DMS153 treated with DMSO at 0.1 percent for 48 hours (cell line): ENCODE results near the gene HCN2.

Experiments used
- DNase-seq: peaks from one replicate; lab custom pipeline; 2025; ENCODE audit not compliant: unreplicated experiment; lab: John Stamatoyannopoulos, UW

HCN2 gene

DNA sequence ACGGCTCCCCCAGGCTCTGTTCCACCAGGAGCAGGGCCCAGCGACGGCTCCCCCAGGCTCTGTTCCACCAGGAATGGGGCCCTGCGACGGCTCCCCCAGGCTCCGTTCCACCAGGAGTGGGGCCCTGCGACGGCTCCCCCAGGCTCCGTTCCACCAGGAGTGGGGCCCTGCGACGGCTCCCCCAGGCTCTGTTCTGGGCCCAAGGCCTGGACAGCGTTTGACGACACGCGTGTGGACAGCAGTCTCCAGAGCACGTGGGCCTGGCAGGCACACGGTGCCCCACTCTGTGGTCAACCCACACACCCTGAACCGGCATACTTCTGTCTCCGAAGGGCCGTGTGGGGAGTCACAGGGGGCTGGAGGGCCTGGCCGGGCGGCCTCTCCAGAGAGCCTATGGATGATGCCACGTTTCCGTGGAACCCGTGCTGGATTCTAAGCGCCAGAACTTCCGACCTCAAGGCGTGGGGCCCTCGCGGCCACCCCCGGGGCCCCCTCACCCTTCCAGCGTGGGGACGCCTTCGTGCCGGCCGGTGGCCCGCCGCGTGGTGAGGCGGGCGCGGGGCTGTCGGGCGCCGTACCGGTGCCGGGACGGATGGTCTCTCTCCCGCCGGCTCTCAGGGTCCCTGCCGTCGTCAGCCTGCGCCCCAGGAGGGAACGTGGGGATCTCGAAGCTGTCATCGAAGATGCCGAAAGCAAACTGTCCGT, 61.6 kb downstream of the HCN2 start:
- no peak for DNase-seq

DNA sequence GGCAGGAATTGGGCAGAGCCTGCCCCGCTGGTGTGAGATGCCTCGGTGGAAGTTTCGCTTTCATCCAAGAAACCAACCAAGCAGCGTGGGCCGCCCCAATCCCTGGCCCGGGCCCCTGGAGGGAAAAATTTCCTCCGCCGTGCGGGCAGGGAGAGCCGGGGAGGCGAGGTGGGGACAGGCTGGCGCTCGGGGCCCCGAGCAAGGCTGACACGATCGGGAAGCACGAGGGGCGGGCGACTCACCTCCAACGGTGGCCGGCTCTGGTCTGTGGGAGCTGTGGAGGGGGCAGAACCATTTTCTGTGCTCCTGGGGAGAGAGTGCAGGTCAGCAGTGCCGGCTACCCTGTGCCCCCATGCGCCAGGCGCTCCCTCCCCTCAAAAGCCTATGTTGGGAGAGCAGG, 62.3 kb downstream of the HCN2 start:
- no peak for DNase-seq

DNA sequence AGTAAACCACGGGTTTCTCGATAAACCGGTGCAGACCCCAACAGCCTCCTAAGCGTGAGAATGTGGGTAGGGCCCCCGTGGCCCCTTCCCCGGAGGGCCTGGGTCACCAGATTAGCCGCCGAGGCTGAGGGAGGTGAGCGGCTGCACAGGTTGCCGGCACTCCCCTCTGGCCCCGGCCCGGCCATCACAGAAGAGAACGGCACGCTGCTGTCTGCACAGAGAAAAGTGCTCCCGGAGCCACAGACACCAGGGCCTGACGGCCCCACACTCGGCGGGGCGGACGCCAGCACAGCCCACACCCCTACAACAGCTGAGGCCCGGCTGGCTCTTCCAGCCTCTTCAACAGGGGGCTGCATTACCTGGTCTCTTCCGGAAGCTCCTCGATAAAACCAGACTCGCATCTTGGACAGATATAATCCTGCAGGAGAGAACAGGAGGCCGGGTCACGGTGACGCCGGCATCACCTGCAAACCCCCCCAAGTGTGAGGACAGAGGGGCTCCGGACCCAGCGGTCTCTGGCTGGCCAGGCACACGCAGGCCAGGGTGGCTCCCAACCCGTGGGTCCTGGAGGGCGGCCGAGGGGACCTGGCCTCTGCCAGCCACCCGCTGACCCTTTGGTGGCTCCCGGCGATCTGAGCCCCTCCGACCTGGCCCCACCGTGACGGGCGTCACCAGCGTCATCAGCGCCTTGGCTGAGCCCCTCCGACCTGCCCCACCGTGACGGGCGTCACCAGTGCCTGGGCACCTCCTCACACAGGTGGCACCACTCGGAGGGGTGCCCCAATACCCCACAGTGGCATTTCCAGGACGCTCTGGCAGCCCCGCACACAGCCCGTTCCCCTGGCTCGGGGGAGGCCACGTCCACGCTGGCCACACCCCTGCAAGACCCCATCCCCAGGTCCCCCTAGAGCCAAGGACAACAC, 63.0 kb downstream of the HCN2 start:
- DNase-seq, result no peak

DNA sequence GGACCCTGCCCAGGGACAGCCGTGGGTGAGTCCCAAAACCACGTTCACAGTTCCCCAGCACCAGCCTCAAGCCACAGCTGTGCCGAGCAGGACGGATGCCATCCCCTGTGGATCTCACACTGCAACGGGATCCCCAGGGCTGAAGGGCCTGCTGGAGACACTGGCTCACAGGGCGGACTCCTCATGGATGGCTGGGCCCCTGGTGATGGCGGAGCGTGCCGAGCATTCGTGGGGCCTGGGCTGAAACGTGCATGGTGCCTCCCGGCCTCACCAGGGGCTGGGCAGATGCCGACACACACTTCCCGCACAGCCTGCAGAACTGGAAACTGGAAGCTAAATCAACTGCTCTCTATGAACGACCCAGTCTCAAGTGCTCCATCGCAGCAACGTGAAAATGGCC, 63.7 kb downstream of the HCN2 start:
- DNase-seq, result no peak

DNA sequence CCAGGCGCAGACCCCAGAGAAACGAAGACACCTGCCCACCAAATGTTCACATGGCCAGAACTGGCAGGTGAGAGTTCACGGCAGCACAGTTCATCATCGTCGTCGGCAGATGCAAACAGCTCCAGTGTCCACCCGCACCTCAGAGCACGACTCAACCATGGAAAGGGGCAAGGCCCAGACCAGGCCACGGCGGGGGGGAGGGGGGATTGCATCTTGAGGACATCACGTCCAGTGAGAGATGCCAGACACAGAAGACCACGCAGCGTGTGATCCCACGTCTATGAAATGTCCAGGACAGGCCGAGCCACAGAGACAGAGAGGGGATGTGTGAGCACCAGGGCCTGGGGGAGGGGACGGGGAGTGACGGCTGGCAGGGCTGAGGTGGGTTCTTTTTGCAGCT, 66.0 kb downstream of the HCN2 start:
- no peak for DNase-seq

DNA sequence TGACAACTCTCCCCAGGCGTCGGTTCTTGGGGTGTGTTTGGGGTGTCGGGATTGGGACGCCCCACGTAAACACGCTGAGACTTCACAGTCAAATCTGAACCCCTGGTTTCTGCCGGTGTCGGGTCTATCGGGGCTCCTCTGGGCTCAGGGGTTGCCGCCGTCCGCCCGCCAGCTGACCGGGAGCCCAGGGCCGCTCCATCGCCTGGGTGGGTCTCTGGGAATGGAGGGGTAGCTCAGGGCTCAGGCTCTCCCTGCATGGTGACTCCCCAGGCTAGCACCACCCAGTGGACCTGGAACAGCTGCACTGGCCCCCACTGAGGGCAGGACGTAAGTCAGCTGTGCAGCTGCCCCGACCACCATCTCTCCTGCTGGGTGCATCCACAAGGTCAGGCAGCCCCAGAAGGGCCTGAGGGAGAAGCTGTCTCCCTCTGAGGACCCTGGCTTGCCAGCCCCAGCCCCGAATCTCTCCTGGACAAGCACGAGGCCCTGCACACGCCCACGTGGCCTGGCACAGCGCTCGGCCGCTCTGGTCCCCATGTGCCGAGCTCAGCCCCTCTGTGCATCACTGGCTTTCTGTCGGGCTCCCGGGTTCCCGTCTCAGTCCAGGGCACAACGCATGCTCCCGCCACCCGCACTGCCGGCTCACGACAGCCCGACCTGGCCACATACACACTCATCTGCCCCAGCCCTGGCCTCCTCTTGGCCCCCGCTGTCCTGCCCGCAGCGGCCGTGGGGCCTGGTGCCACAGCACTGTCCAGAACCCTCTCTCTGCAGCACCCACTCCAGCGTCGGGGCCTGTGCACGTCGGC, 67.3 kb downstream of the HCN2 start:
- no peak for DNase-seq

DNA sequence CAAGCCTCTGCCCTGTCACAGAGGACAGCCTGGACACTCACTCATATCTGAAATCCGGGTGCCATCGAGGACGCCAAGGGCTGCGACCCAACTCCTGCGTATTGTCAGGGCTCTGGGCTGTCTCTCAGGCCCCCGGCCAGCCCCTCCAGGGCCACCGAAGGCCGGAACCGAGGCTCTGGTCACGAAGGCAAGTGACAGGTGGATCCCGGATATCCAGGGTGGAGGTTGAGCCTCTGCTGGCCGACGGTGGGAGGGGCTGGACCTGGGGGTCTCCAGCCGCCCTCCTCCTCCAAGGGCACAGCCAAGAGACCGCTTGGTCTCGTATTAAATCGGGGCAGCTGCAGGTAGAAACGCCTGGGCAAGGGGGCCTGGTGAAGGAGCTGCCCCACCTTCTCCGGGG, 67.9 kb downstream of the HCN2 start:
- DNase-seq, result no peak

DNA sequence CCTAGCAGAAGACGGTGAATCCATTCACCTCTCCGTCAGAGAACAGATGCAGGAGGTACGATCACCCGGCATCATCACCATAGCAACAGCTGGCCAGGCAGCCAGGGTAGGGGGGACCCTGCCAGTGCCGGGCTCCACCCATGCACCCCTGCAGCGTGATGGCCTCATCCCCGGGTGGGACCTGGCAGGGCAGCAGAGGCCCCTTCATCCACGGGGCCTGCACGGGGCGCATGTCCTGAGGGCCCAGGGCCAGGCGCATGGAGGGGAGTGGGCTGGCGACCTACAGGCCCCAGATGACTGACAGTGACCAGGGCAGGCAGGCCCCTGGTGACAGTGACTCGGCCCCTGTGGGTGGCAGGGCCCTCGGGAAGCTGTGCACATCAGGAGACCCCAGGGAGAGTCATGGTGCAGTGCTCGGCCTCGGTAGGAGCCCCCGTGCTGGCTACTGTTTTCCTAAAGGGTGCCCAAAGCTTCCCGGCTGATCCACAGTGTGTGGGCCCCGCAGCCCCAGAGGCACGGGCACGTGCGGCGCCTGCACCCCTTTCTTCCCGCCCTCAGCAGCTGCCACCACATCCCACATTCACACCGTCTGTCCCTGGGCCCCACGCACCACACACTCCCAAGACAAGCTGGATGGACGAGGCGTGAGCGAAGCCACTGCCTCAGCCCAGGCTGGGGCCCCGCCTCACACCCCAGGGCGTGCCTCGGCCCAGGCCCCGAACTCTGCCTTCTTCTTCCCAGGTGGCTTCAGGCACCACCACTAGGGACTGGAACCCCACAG, 68.6 kb downstream of the HCN2 start:
- DNase-seq, result no peak

DNA sequence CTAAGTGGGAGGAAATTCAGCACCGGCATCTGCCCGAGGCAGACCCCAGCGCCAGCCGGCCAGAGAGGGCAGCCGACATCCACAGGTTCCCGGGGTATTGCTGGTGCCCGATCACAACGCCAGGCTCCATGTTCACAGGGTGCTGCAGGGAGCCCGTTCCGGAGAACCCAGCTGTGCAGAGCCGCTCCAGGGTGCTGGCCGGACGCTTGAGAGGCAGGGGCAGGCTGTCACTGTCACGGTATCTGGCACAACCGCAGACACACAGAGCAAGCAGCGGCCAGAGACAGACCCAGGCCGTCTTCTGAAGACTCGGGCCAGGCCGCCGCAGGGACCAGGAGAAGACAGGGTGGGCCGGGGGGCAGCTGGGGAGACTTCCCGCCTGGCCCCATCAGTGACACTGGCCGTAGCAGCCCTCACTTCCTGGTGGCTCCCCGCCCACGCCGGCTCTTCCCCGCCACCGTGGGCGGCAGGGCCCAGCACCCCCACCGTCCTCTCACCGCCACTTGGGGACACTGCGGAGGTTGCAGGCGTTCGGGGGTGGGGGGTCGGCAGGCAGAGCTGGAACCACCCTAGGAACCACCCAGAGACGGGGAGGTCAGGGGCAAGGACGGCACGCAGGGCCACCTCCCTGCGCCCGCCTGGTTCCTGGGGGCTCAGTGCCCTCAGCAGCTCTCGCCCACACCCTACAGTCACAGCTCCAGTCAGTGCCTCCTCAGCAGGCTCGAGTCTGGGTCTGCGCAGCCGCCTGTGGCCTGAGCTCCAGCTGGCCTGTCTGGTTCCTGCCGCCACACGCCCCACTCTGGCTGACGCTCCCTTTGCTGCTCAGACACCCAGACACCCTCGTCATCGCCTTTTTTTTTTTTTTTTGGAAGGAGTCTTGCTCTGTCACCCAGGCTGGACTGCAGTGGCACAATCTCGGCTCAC, 69.5 kb downstream of the HCN2 start:
- DNase-seq, result no peak

DNA sequence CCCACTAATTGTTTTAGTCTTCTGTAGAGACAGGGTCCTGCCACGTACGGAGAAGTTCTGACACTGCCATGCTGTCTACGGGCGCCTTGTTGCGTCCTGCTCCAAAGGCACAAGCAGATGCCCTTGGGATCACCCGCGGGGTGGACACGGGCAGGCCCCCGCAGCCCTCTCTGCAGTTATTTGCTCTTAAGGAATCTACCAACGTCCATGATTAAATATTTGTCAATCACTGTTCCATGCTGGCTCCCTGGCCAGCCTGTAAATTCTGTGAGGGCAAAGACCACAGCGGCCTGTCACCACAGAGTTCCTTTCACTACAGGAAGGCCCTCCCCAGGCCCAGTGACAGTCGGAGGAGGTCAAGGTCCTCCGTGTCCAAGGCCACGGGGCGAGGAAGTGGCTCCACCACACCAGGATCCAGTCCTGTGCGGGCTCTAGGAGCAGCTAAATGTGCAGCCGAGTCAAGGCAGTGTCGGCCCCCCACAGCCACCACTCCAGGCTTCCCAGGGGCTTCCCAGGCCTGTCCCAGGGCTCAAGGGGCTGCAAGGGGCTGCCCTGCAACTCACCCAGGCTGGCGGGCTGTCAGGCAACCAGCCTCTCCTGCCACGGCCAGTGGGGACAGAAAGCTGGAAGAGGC, 71.2 kb downstream of the HCN2 start:
- DNase-seq, result no peak

DNA sequence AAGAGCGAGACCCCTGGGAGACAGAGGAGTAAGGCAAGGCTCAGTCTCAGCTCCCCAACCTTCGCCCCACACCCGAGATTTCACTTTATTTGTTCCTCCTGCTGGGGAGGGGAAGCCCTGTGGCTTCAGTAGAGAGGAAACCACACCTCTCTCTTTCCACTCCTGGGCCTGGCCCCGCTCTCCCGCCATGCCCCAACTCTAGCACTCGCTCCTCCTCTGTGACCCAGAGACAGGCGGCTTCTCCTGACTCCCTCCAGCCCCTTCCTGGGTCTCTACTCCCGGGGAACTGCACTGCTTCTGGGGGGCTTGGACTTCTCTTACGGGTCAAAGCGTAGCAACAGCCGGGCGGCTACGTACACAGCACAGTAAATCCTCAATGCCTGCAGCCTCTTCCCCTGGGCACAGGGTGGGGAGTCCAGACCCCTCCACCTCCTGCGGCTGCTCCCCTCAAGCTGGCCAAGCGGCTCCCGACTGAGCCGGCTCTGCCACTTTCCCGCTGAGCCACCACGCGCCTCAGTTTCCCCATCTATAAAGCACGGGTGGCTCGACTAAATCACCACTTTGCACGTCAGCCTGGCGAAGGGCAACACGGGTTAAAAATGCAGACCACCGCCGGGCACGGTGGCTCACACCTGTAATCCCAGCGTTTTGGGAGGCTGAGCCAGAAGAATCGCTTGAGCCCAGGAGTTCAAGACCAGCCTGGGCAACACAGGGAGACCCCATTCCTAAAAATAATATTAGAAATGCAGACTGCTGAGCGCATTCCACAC, 71.9 kb downstream of the HCN2 start:
- no peak for DNase-seq

DNA sequence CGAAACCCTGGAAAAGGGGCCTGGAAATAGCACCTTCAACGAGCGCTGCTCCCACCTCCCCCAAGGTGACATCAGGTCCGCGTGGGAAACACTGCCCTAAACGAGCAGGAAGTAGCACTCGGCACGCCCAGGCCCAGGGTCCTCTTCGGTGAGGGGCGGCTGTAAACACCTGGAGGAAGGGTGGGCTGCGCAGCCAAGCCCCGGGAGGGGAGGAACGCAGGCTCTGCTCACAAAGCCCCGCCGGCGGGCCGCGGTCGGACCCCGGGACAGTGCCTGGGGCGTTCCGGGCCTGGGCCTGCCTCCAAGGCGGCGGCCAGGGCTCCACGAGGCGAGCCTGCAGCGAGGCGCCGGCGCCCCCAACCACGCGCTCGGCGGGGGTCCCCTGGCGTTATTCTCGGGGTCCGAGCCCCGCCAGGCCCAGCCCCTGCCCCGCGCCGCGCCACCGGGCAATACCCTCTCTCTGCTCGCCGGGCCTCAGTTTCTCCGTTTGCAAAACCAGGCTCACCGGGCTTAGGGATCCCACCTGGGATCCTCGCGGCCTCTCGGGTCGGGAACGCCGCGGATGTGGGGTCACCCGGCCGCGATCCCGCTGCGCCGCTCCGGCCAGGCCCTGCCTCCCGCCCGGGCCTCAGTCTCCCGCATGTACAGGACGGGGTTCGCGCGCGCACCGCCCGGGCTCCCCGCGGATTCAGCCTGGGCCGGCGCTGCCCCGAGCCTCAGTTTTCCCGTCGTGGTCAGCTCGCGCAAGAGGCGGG, 72.7 kb downstream of the HCN2 start:
- no peak for DNase-seq

DNA sequence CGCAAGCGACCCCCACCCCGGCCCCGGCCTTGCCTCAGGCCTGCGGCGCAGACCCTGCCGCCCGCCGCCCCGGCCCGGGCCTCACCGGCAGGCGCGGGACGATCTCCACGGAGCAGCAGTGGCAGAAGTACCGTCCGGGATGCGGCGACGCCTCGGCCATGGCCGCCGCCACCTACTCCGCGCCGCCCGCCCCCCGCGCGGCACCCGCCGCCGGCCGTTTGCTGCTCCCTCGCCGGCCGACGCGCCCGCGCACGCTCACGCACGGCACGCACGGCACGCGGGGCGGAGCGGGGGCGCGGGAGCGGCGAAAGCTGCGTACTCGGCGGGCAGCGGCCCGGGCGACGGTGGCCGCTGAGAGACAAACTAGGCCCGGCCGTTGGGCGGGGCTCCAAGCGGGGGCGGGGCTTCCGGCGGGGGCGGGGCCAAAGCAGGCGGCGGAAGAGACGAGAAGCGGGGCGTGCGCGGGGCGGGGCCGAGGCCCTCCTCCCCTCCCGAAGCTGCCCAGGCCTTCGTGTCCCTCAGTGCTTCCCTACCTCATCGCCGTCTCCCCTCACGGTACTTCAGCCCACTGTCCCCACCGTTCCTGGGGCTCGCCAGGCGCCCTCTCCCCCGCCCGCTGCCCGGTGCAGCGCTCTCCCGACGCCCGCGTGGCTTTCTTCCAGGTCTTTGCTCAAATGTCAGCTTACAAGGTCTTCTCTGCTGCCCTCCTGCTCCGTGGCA, 73.4 kb downstream of the HCN2 start, which contains the start of gene RNF126:
RNF126 (minus strand) TSS at position 253 of the 720 bp plus-strand sequence; CDS start at position 160, 93 bp downstream.
- peak; percentile 29 for DNase-seq

DNA sequence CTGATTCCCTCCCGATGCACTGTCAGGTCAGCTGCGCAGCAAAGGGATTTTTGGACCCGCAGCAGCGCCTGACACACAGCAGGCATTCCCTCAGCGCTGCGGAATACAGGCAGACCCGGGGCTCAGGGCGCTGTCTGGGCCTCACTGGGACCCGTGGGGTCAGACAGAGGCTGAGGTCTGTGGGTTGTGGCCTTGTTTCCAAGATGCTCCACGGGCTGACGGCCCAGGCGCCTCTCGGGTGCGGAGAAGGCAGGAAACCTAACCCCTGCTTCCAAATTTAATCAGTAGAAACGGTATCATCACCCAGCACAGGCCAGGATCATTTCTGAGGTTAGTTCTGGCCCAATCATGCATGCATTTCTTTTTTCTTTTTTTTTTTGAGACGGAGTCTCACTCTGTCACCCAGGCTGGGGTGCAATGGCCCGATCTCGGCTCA, 74.0 kb downstream of the HCN2 start:
- no peak for DNase-seq

DNA sequence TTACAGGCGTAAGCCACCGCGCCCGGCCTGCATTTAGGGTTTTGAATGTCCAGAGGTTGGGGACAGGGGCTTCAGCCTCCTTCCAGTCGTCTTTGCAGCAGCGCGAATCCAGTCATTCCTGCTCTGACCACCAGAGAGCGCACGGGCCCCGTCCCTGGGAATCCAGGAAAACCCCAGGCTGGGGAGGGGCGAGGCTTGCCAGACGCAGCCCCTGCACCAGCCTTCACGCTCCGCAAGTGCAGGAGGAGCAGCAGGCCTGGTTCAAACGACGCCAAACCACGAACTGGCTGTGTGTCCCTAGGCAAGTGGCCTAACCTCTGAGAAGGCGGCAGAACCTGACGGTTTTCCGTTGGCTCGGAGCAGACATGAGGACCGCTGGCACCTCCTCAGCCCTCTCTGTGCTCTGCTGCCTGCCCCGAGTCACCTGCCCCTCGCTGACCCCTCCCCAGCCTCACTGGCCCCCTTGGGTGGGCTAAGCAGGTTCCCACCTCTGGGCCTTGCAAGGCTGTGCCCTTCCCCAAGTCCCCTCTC, 75.3 kb downstream of the HCN2 start:
- DNase-seq, result peak; percentile 30
